T47D (cell line): Measurements from ENCODE around the gene BYSL.
"Not testable (repeated sequence)": the region's sequence is repeated elsewhere in the genome, so short reads cannot be mapped to it uniquely, and the experiment has no call there.

Source experiments
- DNase-seq, 2 experiments: peaks; one replicate each; pipeline versions ENCODE4 v3.0.0 to v3.0.0-alpha.2; 2011 to 2012; ENCODE audit warnings: low read depth in 1 of 2, low spot score in 1 of 2
- JUND ChIP-seq: IDR thresholded peaks from 2 replicates; pipeline ENCODE4 v1.6.1; 2012; ENCODE audit warnings: low read depth
- in situ Hi-C: cut with HindIII; loops from 2 replicates; pipeline ENCODE4 v1.10.0; 2016; ENCODE audit warnings: low sequenced_read_pairs, low pct_unique_long_range_greater_than_20kb

Gene BYSL

GRCh38 chr6:41939848-41940758, 18.8 kb downstream of the BYSL start:
- no peak for DNase-seq
- no peak for TF ChIP-seq JUND
- in situ Hi-C loops: no loop called here

DNA sequence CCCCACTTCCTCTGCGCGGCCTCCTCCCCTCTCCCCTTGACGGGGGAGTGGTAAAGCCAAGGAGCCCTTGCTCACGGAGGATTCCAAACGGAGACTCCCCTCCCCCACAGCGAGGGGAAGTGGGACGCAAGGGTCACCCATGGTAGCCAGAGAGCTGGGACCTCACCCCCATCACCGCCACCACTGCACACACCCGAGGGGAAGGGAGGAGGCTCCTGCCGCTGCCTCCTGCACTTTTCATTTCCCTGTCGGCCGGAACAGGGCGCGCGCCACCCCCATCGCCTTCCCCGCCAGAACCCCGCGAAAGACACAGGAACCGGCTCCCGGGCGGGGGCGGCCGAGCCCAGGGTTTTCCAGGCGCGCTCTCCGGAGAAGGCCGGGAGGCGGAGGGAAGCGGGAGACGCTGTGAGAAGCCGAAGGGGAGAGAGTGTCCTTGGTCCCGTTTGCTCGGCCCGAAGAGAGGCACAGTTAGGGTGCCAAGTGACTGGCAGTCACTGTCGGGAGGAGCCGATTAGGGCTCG, 19.5 kb downstream of the BYSL start:
- peak in 1 of 2 experiments; percentile 36 for DNase-seq
- in situ Hi-C loops: no loop called here
- no peak for TF ChIP-seq JUND

GRCh38 chr6:41941280-41942066, 20.2 kb downstream of the BYSL start, which contains the start of gene CCND3:
Gene CCND3, minus strand, starts transcription at chr6:41941808. Its CDS starts 159 bp downstream, at chr6:41941649.
- no peak for TF ChIP-seq JUND
- peak; percentile 73 to 95 for DNase-seq
- in situ Hi-C loops: no loop called here

DNA sequence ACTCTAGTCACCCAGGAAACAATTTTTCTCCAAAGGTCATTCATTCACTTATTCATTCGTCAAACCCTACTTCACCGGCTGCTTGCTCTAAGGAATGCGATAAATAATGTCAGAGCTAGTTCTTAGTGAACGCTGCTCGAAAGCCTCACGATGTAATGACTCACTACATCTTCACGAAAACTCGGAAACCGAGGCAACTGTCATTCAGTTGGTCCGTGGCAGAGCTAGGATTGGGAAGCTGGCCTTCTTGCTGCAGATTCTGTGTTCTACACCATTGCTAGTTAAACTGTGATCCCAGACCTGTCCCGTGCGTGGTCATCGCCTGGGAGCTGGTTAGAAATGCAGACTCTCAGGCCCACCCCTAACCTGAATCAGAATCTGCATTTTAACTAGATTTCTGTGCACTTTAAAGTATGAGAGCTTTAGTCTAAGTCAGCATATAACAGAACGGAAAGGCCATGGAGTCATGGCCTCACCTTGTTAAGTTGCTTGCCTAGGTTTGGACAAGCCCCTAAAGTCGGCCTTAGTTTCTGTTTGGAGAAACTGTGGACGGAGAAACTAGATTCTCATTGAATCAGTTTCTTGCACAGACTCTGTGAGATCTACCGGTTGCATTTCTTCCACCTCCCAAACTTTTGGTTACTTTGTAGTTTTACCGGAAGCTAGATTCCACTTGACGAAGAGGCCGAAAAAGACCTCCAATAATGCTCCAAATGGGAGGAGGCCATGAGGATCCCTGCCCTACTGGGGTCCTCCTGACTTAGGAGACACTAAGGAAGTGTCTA, 21.0 kb downstream of the BYSL start:
- no peak for DNase-seq
- in situ Hi-C loops: no loop called here
- no peak for TF ChIP-seq JUND

DNA sequence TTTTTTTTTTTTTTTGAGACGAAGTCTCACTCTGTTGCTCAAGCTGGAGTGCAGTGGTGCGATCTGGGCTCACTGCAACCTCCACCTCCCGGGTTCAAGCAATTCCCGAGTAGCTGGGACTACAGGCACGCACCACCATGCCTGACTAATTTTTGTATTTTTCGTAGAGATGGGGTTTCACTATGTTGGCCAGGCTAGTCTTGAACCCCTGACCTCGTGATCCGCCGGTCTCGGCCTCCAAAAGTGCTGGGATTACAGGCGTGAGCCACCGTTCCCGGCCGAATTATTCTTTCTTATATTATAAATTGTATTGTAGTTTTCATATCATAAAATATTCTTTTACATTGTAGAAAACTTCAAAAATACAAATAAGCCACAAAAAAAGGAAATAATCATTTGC, 21.6 kb downstream of the BYSL start:
- in situ Hi-C loops: not testable (repeated sequence)

DNA sequence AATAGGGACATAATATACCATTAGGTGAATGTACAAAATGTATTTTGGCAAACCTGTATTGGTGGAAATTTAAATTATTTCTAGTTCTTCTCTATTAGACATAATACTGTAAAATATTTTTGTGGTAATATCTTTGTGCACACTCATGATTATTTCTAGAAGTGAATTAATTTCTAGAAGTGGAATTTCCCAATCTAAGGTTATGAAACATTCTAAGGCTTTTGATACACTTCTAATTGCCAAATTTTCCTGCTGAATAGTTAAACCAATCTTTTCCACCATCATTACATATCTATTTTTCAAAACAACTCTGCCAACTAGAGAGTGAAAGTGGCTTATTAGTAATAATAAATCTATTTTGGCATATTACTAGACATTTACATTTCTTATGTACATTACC, 22.2 kb downstream of the BYSL start:
- no peak for TF ChIP-seq JUND
- no peak for DNase-seq
- in situ Hi-C loops: no loop called here

More for the DNA sequence above, 21.6 kb downstream of the BYSL start:
- DNase-seq: not testable (repeated sequence)

DNA sequence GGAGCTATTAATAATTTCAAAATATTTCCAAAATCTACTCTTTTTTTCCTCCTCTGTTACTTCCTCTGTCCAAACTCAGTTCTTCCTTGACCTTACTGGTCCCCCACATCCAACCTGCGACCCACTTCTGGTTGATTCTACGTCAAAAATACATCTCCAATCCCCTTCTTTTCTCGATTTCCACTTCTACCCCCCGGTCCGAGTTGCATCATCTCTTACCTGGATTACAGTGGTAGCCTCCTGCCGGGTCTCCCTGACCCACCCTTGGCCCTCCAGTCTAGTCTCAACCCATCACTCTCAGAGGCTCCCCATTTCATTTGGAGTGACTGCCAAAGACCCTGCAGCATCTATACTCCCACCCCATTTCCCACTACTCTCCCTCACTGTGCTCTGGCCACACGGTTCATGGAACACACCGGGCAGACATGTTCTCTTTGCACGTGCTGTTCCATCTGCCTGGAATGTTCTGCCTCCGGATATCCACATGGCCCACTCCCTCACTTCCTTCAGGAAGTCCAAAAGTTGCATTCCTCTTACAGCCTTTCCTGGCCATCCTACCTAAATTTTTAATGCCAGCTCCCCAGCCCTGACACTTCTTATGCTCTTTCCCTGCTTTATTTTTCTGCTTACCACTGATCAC, 26.4 kb downstream of the BYSL start:
- TF ChIP-seq JUND: no peak
- no peak for DNase-seq
- in situ Hi-C loops: no loop called here

DNA sequence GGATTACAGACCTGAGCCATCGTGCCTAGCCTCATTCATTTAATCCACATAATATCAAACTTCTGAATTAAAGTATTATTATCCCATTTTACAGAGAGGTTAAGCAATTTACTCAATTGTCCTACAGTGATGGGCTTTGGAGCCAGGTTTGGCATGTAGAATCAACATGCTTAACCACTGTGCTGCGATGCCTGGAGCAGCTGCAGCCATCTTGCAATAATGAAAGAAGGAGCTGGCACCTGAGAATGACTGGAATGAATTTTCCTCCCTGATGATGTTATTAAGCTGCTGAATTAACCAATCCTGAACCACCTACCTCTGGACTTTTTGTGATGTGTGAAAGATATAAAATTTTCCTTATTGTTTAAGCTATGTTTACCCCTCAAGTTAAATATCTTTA, 33.4 kb downstream of the BYSL start:
- TF ChIP-seq JUND: no peak
- in situ Hi-C loops: no loop called here
- no peak for DNase-seq

- DNase-seq: no peak
- TF ChIP-seq JUND: no peak
- in situ Hi-C loops: no loop called here
Observed at GRCh38 chr6:41955412-41955811, 34.1 kb downstream of the BYSL start.

GRCh38 chr6:41957117-41957516, 35.8 kb downstream of the BYSL start:
- in situ Hi-C loops: no loop called here
- no peak for TF ChIP-seq JUND
- DNase-seq: no peak

GRCh38 chr6:41958022-41958856, 36.9 kb downstream of the BYSL start:
- no peak for TF ChIP-seq JUND
- in situ Hi-C loops: no loop called here

GRCh38 chr6:41960028-41960427, 38.7 kb downstream of the BYSL start:
- TF ChIP-seq JUND: no peak
- in situ Hi-C loops: no loop called here
- no peak for DNase-seq

More at GRCh38 chr6:41958022-41958856, 36.9 kb downstream of the BYSL start:
- no peak for DNase-seq
